Astrocyte (in vitro differentiated cells and primary cell): ENCODE results near the gene AUNIP. TPM values are rescaled to one million over a fixed set of nuclear protein-coding genes. Genes with fewer than 3 reads are reported as not detected.

Source experiments
- DNase-seq: peaks from one replicate; pipeline ENCODE4 v3.0.0-alpha.2; 2010; ENCODE audit warnings: low read depth
- FAIRE-seq: peaks from 2 replicates; lab custom pipeline; 2011; peaks lifted over from hg19 to GRCh38; lab: Jason Lieb, UNC
- H2AFZ ChIP-seq: 2 replicates; pipeline ENCODE4 v1.6.0; 2012; ENCODE audit warnings: low read depth, low read length, inconsistent platforms
- H3K27ac ChIP-seq: 2 replicates; pipeline ENCODE4 v1.5.1; 2011; ENCODE audit warnings: low read depth, low read length, inconsistent platforms
- H3K27me3 ChIP-seq: 2 replicates; pipeline ENCODE4 v1.6.0; 2011; ENCODE audit warnings: low read length, inconsistent platforms; ENCODE audit not compliant: insufficient read depth
- H3K36me3 ChIP-seq: 2 replicates; pipeline ENCODE4 v1.5.1; 2011; ENCODE audit warnings: low read length, inconsistent platforms; ENCODE audit not compliant: insufficient read depth
- H3K4me1 ChIP-seq: 2 replicates; pipeline ENCODE4 v1.5.1; 2011; ENCODE audit warnings: low read length, inconsistent platforms; ENCODE audit not compliant: insufficient read depth
- H3K4me2 ChIP-seq: 2 replicates; pipeline ENCODE4 v1.6.0; 2012; ENCODE audit warnings: low read length, inconsistent platforms
- H3K4me3 ChIP-seq: 2 replicates; pipeline ENCODE4 v1.5.1; 2011; ENCODE audit warnings: low read depth, mild to moderate bottlenecking, low read length, inconsistent platforms; ENCODE audit not compliant: insufficient read depth
- H3K79me2 ChIP-seq: 2 replicates; pipeline ENCODE4 v1.6.0; 2012; ENCODE audit warnings: mild to moderate bottlenecking, low read length, inconsistent platforms; ENCODE audit not compliant: insufficient read depth
- H3K9ac ChIP-seq: 2 replicates; pipeline ENCODE4 v1.6.0; 2012; ENCODE audit warnings: mild to moderate bottlenecking, low read length, inconsistent platforms
- H3K9me3 ChIP-seq: 2 replicates; pipeline ENCODE4 v1.5.1; 2012; ENCODE audit warnings: low read depth, mild to moderate bottlenecking, low read length, inconsistent platforms; ENCODE audit not compliant: insufficient read depth
- H4K20me1 ChIP-seq: 2 replicates; pipeline ENCODE4 v1.6.0; 2012; ENCODE audit warnings: low read length, inconsistent platforms; ENCODE audit not compliant: insufficient read depth
- H3K27ac Mint-ChIP-seq: one replicate; pipeline ENCODE4 v1.8.0; 2021; ENCODE audit warnings: mild to moderate bottlenecking, mixed read lengths; ENCODE audit not compliant: unreplicated experiment
- H3K27me3 Mint-ChIP-seq: one replicate; pipeline ENCODE4 v1.8.0; 2021; ENCODE audit warnings: low read depth, mixed read lengths; ENCODE audit not compliant: unreplicated experiment
- H3K36me3 Mint-ChIP-seq: one replicate; pipeline ENCODE4 v1.8.0; 2021; ENCODE audit warnings: low read depth, mixed read lengths; ENCODE audit not compliant: unreplicated experiment
- H3K4me1 Mint-ChIP-seq: one replicate; pipeline ENCODE4 v1.8.0; 2021; ENCODE audit warnings: low read depth, mixed read lengths; ENCODE audit not compliant: unreplicated experiment
- H3K4me3 Mint-ChIP-seq: one replicate; pipeline ENCODE4 v1.8.0; 2021; ENCODE audit warnings: mild to moderate bottlenecking, moderate library complexity, mixed read lengths; ENCODE audit not compliant: unreplicated experiment
- H3K9me3 Mint-ChIP-seq: one replicate; pipeline ENCODE4 v1.8.0; 2021; ENCODE audit warnings: mild to moderate bottlenecking, mixed read lengths; ENCODE audit not compliant: unreplicated experiment
- EZH2 ChIP-seq: IDR thresholded peaks from 2 replicates; pipeline ENCODE4 v1.6.1; 2012; ENCODE audit warnings: mild to moderate bottlenecking, low read length, inconsistent platforms; ENCODE audit not compliant: insufficient read depth
- total RNA-seq: library from RNA; stranded (reverse); gene quantifications from 2 replicates; pipeline ENCODE4 v1.2.1, GENCODE V29; 2021
- TF ChIP-seq, protein P1 (sequence below): IDR thresholded peaks from 2 replicates; pipeline ENCODE4 v1.5.1; 2011; ENCODE audit warnings: low read depth, mild to moderate bottlenecking, inconsistent platforms, low read length, moderate library complexity; ENCODE audit not compliant: insufficient read depth

AUNIP gene
- total RNA-seq, 1 donor from 2014 or later: 2.1 TPM

DNA sequence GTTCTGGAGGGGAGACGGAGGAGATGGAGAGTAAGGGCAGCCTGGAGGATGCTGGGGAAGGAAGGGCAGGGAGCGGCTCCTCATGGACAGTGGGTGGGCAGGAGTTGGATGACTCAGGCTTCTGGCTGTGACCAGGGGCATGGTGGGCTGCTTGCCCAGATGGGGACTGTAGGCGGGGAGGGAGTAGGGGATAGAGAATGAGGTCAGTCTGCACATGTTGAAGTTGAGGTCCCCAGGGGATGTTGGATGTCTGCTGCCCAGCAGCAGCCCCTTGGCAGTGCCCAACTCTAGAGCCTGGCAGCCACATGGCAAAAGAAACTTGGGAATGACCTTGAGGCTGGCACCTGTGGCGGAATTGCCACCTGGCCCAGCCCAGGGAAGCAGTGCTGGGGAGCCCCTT is 52.8 kb downstream of the AUNIP start:
- Histone ChIP-seq H3K27me3 (no peaks in the 10 kb centered on the region), H4K20me1 (peaks cover 40% of the 10 kb centered on the region), H3K27ac (no peak overlapping the region), H3K4me3 (no peak overlapping the region), H3K4me2 (peak overlapping the region; percentile 57), H3K9me3 (no peaks in the 10 kb centered on the region), H3K79me2 (peaks cover 6% of the 10 kb centered on the region), H2AFZ (no peak overlapping the region), H3K9ac (peak overlapping the region; percentile 16), H3K36me3 (peaks cover 5% of the 10 kb centered on the region), H3K4me1 (peaks cover 24% of the 10 kb centered on the region)
- H3K27ac Mint-ChIP-seq: peak overlapping the region; percentile 41
- peaks cover 6% of the 10 kb centered on the region for H3K4me1 Mint-ChIP-seq
- no peak for FAIRE-seq
- H3K36me3 Mint-ChIP-seq: peaks cover 18% of the 10 kb centered on the region
- H3K9me3 Mint-ChIP-seq: no peaks in the 10 kb centered on the region
- peak; percentile 66 for DNase-seq
- TF ChIP-seq, protein P1, sequence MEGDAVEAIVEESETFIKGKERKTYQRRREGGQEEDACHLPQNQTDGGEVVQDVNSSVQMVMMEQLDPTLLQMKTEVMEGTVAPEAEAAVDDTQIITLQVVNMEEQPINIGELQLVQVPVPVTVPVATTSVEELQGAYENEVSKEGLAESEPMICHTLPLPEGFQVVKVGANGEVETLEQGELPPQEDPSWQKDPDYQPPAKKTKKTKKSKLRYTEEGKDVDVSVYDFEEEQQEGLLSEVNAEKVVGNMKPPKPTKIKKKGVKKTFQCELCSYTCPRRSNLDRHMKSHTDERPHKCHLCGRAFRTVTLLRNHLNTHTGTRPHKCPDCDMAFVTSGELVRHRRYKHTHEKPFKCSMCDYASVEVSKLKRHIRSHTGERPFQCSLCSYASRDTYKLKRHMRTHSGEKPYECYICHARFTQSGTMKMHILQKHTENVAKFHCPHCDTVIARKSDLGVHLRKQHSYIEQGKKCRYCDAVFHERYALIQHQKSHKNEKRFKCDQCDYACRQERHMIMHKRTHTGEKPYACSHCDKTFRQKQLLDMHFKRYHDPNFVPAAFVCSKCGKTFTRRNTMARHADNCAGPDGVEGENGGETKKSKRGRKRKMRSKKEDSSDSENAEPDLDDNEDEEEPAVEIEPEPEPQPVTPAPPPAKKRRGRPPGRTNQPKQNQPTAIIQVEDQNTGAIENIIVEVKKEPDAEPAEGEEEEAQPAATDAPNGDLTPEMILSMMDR: no peak
- no peak for TF ChIP-seq EZH2
- H3K27me3 Mint-ChIP-seq: no peaks in the 10 kb centered on the region
- no peak overlapping the region for H3K4me3 Mint-ChIP-seq

DNA sequence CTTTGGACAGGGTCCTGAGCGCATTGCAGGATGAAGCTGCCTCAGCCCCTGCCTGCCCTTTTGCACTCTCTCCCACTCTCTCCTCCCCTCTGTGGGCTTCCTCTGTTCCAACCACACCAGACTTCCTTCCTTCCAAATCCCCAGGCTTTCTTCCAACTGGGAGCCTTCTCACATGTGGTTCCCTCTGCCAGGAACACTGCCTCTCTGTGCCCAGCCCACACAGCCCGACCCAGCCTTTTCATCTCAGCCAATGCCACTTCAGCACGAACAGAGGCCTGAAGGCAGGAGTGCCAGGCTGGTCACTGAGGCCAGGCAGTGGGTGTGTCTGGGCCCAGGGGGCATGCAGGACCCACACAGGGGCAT is 53.4 kb downstream of the AUNIP start:
- Histone ChIP-seq H3K4me1 (peaks cover 26% of the 10 kb centered on the region), H4K20me1 (peaks cover 35% of the 10 kb centered on the region), H3K36me3 (peaks cover 5% of the 10 kb centered on the region), H3K9me3 (no peaks in the 10 kb centered on the region), H3K27me3 (no peaks in the 10 kb centered on the region), H3K79me2 (peaks cover 11% of the 10 kb centered on the region), H2AFZ (no peak overlapping the region), H3K4me3 (no peak overlapping the region), H3K4me2 (peak overlapping the region; percentile 57), H3K9ac (peak overlapping the region; percentile 16), H3K27ac (no peak overlapping the region)
- Mint-ChIP-seq H3K36me3 (peaks cover 18% of the 10 kb centered on the region), H3K27ac (no peak overlapping the region), H3K9me3 (no peaks in the 10 kb centered on the region), H3K4me3 (no peak overlapping the region), H3K4me1 (peaks cover 6% of the 10 kb centered on the region), H3K27me3 (no peaks in the 10 kb centered on the region)
- DNase-seq (peak; percentile 39), FAIRE-seq (no peak)
- TF ChIP-seq EZH2: no peak
- TF ChIP-seq, protein P1: no peak

DNA sequence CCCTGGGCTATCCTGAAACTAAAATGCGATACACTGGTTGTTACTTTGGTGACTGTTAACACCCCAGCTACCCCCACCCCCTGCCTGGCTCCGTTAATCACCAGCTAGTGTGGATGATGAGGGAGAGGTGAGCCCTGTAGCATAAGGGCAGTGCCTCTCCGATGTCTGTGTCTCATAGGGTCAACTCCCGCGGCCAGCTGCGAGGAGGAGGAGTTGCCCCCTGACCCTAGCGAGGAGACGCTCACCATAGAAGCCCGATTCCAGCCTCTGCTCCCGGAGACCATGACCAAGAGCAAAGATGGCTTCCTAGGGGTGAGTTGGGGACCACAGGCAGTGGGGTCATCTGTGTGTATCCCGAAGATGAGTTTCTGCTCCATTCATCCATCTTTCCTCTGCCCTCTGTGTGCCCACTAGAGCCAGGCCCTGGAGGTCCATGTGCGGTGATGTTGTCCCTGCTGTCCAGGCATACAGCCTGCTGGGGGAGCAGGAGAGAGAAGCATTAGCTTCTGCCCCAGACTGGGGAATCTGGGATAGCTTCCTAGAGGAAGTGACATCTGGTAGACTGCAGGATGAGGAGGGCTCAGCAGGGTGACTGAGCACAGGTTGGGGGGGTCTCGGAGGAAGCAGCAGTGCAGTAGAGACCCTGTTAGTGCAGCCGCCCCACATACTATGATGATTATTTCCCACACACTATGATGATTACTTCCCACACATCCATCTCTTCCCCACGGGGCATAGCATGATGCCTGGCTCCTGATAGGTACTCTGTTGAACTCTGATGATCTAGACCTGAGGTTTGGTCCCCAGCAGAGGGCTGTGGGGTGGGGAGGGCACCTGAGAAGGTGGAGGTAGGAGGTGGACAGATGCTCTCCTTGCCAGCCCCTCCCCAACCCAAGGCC is 54.0 kb downstream of the AUNIP start:
- Mint-ChIP-seq H3K36me3 (peaks cover 18% of the 10 kb centered on the region), H3K27ac (no peak overlapping the region), H3K27me3 (no peaks in the 10 kb centered on the region), H3K4me3 (no peak overlapping the region), H3K4me1 (peaks cover 9% of the 10 kb centered on the region), H3K9me3 (no peaks in the 10 kb centered on the region)
- peak overlapping the region; percentile 57 for H3K4me2 ChIP-seq
- H3K9me3 ChIP-seq: no peaks in the 10 kb centered on the region
- peaks cover 5% of the 10 kb centered on the region for H3K36me3 ChIP-seq
- TF ChIP-seq, protein P1: no peak
- H3K4me3 ChIP-seq: no peak overlapping the region
- FAIRE-seq (no peak), DNase-seq (no peak)
- peaks cover 15% of the 10 kb centered on the region for H3K79me2 ChIP-seq
- H3K4me1 ChIP-seq: peaks cover 28% of the 10 kb centered on the region
- H3K27ac ChIP-seq: no peak overlapping the region
- H3K27me3 ChIP-seq: no peaks in the 10 kb centered on the region
- H3K9ac ChIP-seq: no peak overlapping the region
- H4K20me1 ChIP-seq: peaks cover 30% of the 10 kb centered on the region
- H2AFZ ChIP-seq: no peak overlapping the region
